HepG2 (cell line): Measurements from ENCODE around the gene MAPKAPK3. TPM values are rescaled to one million over a fixed set of nuclear protein-coding genes. Genes with fewer than 3 reads are reported as not detected.

ENCODE experiments used
- AGO2 ChIP-seq: fragments of 200-400 bp; formaldehyde crosslinking; optimal IDR thresholded peaks from 2 replicates; pipeline ENCODE3; 2017; ENCODE audit warnings: mild to moderate bottlenecking, low read depth, low read length, moderate library complexity
- ATF7 ChIP-seq, 2 experiments: fragments of 450-650 bp in 1 of 2; sonication (generic) in 1 of 2; formaldehyde crosslinking in 1 of 2; IDR thresholded peaks; 2 replicates each; pipeline versions ENCODE4 v1.4.0 to v1.6.1; 2016 to 2020; ENCODE audit warnings: antibody characterized with exemption in 1 of 2, mild to moderate bottlenecking in 1 of 2, missing genetic modification reagents in 1 of 2
- EP300 ChIP-seq, 3 experiments: sonication (generic) in 1 of 3; formaldehyde crosslinking in 1 of 3; IDR thresholded peaks; 2 replicates each; pipeline versions ENCODE4 v1.5.1 to v1.6.1; 2011 to 2020; ENCODE audit warnings: low read depth in 2 of 3, low read length in 2 of 3, borderline replicate concordance in 1 of 3, improper control_type of control experiment in 1 of 3, mild to moderate bottlenecking in 1 of 3, missing genetic modification reagents in 1 of 3, moderate library complexity in 1 of 3
- HMG20B ChIP-seq: conservative IDR thresholded peaks from 2 replicates; pipeline ENCODE4 v1.6.1; 2016; ENCODE audit warnings: missing genetic modification reagents, missing compliant biosample characterization
- HNRNPLL ChIP-seq: fragments of 200-400 bp; formaldehyde crosslinking; IDR thresholded peaks from 2 replicates; pipeline ENCODE4 v1.6.1; 2017; ENCODE audit warnings: mild to moderate bottlenecking, low read depth, low read length; ENCODE audit not compliant: poor library complexity, severe bottlenecking
- ISX ChIP-seq: sonication (generic); formaldehyde crosslinking; conservative IDR thresholded peaks from 2 replicates; pipeline ENCODE4 v1.5.0; 2020; ENCODE audit warnings: missing genetic modification reagents
- JUND ChIP-seq: sonication (generic); formaldehyde crosslinking; IDR thresholded peaks from 2 replicates; pipeline ENCODE4 v1.8.0; 2022; ENCODE audit warnings: mild to moderate bottlenecking, missing genetic modification reagents
- MTA1 ChIP-seq: sonication (generic); formaldehyde crosslinking; IDR thresholded peaks from 2 replicates; pipeline ENCODE4 v1.4.0; 2020; ENCODE audit warnings: missing genetic modification reagents, mild to moderate bottlenecking, borderline replicate concordance
- NFYB ChIP-seq: sonication (generic); formaldehyde crosslinking; IDR thresholded peaks from 2 replicates; pipeline ENCODE4 v1.4.0; 2020; ENCODE audit warnings: missing genetic modification reagents
- SP140L ChIP-seq: sonication (generic); formaldehyde crosslinking; IDR thresholded peaks from 2 replicates; pipeline ENCODE4 v1.4.0; 2020; ENCODE audit warnings: missing genetic modification reagents, borderline replicate concordance
- ZNF292 ChIP-seq: sonication (generic); formaldehyde crosslinking; IDR thresholded peaks from 2 replicates; pipeline ENCODE4 v1.8.1; 2022; ENCODE audit warnings: mild to moderate bottlenecking, low read depth, missing genetic modification reagents, borderline replicate concordance
- ZNF501 ChIP-seq: sonication (generic); formaldehyde crosslinking; IDR thresholded peaks from 2 replicates; pipeline ENCODE4 v1.5.1; 2020; ENCODE audit warnings: mild to moderate bottlenecking, moderate library complexity, missing genetic modification reagents
- ZSCAN31 ChIP-seq: sonication (generic); formaldehyde crosslinking; IDR thresholded peaks from 2 replicates; pipeline ENCODE4 v1.5.0; 2020; ENCODE audit warnings: low read depth, mild to moderate bottlenecking, missing genetic modification reagents
- polyA plus RNA-seq, 8 experiments: library from polyadenylated mRNA; depleted of rRNA in 3 of 8; stranded (reverse) in 7 of 8; unstranded in 1 of 8; fragments of >200 nt; fragmentation: Illumina TruSeq in 4 of 8; extraction: Trizol in 4 of 8; gene quantifications; 2 replicates each; pipeline versions ENCODE4 v1.2.1 to v1.2.3, GENCODE V29; 2011 to 2016; ENCODE audit warnings: low read depth in 4 of 8, missing spikeins in 1 of 8, mixed read lengths in 1 of 8; ENCODE audit not compliant: insufficient read depth in 1 of 8
- total RNA-seq, 5 experiments: library from RNA; depleted of rRNA; stranded (reverse); fragments of >200 nt; fragmentation: Illumina TruSeq; extraction: Trizol; gene quantifications; 2 replicates each; pipeline ENCODE4 v1.2.3, GENCODE V29; 2016; ENCODE audit warnings: low read depth in 1 of 5
- TF ChIP-seq, protein P1 (sequence below): sonication (generic); formaldehyde crosslinking; IDR thresholded peaks from 2 replicates; pipeline ENCODE4 v1.4.0; 2020; ENCODE audit warnings: mild to moderate bottlenecking, missing genetic modification reagents
- TF ChIP-seq, protein P2 (sequence below): sonication (generic); formaldehyde crosslinking; conservative IDR thresholded peaks from 2 replicates; pipeline ENCODE4 v1.4.0; 2020; ENCODE audit warnings: missing genetic modification reagents
- TF ChIP-seq, protein P3 (sequence below): sonication (generic); formaldehyde crosslinking; IDR thresholded peaks from 2 replicates; pipeline ENCODE4 v1.4.0; 2020; ENCODE audit warnings: missing genetic modification reagents
- TF ChIP-seq, protein P4 (sequence below): IDR thresholded peaks from 2 replicates; pipeline ENCODE4 v1.6.1; 2016
- TF ChIP-seq, protein P5 (sequence below): sonication (generic); formaldehyde crosslinking; IDR thresholded peaks from 2 replicates; pipeline ENCODE4 v1.4.0; 2020; ENCODE audit warnings: mild to moderate bottlenecking, missing genetic modification reagents, borderline replicate concordance

The MAPKAPK3 gene
- total and polyA plus RNA-seq, 2 of the 13 experiments (the other 11 are each of a cell fraction or from before 2014, with no cell fraction given), result 39.9 to 41.2 TPM

DNA sequence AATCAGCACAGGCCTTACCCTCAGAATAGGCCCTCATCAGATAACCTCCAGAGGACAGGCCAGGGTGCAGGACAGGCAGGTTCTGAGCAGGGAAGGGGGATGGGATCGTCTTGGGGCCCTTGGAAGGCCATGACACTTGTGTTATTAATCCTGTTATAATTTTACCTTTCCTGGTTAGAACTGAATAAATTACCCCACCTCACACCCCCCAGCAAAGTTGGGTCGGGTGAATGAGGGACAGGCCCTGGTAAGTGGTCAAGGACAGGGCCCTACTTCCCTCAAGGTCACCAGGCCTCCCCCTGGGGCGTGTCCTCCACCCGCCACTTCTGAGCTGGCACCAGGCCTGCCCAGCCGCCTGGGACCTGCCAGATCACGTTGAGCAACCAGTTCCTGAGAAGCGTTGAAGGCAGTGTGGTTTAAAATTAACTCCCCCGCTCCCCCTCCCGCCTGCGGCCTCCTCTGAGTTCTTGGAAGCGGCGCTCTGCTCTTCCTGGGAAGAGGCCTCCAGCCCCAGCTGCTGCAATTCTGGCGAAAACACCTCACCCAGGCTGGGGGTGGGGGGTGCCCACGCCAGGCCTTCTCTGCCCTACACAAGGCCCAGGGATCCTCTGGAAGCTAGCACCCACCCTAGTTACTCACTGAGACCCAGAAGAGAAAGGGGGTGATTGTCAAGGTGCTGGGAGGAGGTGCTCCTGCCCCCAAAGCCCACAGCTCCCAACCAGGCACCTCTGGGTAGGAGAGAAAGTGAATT, 15.9 kb upstream of the MAPKAPK3 start (continued):
- TF ChIP-seq ATF7 (IDR thresholded peaks at IDR 0.05), result no peak
- TF ChIP-seq ATF7 (CRISPR knock-in tag; IDR thresholded peaks at IDR 0.05), result no peak
- peak; percentile 70 for TF ChIP-seq HMG20B
- TF ChIP-seq HNRNPLL, result peak; percentile 60
- peak; percentile 64; the same call in 1 of the 2 replicates for TF ChIP-seq JUND (CRISPR knock-in tag)
- TF ChIP-seq SP140L (CRISPR knock-in tag), result peak; percentile 51; the same call in 1 of the 2 replicates
- TF ChIP-seq AGO2, result peak; percentile 52
- TF ChIP-seq, protein P1, sequence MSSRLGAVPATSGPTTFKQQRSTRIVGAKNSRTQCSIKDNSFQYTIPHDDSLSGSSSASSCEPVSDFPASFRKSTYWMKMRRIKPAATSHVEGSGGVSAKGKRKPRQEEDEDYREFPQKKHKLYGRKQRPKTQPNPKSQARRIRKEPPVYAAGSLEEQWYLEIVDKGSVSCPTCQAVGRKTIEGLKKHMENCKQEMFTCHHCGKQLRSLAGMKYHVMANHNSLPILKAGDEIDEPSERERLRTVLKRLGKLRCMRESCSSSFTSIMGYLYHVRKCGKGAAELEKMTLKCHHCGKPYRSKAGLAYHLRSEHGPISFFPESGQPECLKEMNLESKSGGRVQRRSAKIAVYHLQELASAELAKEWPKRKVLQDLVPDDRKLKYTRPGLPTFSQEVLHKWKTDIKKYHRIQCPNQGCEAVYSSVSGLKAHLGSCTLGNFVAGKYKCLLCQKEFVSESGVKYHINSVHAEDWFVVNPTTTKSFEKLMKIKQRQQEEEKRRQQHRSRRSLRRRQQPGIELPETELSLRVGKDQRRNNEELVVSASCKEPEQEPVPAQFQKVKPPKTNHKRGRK, result no peak
- no peak for TF ChIP-seq ISX
- TF ChIP-seq, protein P2, sequence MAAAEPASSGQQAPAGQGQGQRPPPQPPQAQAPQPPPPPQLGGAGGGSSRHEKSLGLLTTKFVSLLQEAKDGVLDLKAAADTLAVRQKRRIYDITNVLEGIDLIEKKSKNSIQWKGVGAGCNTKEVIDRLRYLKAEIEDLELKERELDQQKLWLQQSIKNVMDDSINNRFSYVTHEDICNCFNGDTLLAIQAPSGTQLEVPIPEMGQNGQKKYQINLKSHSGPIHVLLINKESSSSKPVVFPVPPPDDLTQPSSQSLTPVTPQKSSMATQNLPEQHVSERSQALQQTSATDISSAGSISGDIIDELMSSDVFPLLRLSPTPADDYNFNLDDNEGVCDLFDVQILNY (CRISPR knock-in tag), result no peak
- TF ChIP-seq NFYB (CRISPR knock-in tag), result peak; percentile 34; the same call in 1 of the 2 replicates
- peak in 1 of 2 experiments; percentile 74; a peak in 2 of 4 replicates for TF ChIP-seq EP300 (IDR thresholded peaks at IDR 0.05; ENCODE audit: low read depth in 2 of 2, low read length in 2 of 2)
- TF ChIP-seq EP300 (CRISPR knock-in tag; IDR thresholded peaks at IDR 0.05; ENCODE audit: borderline replicate concordance), result peak; percentile 76; the same call in 1 of the 2 replicates
- TF ChIP-seq, protein P3, sequence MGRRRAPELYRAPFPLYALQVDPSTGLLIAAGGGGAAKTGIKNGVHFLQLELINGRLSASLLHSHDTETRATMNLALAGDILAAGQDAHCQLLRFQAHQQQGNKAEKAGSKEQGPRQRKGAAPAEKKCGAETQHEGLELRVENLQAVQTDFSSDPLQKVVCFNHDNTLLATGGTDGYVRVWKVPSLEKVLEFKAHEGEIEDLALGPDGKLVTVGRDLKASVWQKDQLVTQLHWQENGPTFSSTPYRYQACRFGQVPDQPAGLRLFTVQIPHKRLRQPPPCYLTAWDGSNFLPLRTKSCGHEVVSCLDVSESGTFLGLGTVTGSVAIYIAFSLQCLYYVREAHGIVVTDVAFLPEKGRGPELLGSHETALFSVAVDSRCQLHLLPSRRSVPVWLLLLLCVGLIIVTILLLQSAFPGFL (CRISPR knock-in tag), result no peak
- TF ChIP-seq ZNF292 (CRISPR knock-in tag), result peak; percentile 81
- TF ChIP-seq ZNF501, result peak; percentile 62; the same call in 1 of the 2 replicates
- TF ChIP-seq, protein P4, sequence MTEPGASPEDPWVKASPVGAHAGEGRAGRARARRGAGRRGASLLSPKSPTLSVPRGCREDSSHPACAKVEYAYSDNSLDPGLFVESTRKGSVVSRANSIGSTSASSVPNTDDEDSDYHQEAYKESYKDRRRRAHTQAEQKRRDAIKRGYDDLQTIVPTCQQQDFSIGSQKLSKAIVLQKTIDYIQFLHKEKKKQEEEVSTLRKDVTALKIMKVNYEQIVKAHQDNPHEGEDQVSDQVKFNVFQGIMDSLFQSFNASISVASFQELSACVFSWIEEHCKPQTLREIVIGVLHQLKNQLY, result peak; percentile 91
- peak; percentile 82 for TF ChIP-seq ZSCAN31 (CRISPR knock-in tag)
- TF ChIP-seq MTA1 (CRISPR knock-in tag), result peak; percentile 93; the same call in 1 of the 2 replicates
- TF ChIP-seq, protein P5, sequence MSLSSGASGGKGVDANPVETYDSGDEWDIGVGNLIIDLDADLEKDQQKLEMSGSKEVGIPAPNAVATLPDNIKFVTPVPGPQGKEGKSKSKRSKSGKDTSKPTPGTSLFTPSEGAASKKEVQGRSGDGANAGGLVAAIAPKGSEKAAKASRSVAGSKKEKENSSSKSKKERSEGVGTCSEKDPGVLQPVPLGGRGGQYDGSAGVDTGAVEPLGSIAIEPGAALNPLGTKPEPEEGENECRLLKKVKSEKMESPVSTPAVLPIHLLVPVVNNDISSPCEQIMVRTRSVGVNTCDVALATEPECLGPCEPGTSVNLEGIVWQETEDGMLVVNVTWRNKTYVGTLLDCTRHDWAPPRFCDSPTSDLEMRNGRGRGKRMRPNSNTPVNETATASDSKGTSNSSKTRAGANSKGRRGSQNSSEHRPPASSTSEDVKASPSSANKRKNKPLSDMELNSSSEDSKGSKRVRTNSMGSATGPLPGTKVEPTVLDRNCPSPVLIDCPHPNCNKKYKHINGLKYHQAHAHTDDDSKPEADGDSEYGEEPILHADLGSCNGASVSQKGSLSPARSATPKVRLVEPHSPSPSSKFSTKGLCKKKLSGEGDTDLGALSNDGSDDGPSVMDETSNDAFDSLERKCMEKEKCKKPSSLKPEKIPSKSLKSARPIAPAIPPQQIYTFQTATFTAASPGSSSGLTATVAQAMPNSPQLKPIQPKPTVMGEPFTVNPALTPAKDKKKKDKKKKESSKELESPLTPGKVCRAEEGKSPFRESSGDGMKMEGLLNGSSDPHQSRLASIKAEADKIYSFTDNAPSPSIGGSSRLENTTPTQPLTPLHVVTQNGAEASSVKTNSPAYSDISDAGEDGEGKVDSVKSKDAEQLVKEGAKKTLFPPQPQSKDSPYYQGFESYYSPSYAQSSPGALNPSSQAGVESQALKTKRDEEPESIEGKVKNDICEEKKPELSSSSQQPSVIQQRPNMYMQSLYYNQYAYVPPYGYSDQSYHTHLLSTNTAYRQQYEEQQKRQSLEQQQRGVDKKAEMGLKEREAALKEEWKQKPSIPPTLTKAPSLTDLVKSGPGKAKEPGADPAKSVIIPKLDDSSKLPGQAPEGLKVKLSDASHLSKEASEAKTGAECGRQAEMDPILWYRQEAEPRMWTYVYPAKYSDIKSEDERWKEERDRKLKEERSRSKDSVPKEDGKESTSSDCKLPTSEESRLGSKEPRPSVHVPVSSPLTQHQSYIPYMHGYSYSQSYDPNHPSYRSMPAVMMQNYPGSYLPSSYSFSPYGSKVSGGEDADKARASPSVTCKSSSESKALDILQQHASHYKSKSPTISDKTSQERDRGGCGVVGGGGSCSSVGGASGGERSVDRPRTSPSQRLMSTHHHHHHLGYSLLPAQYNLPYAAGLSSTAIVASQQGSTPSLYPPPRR (CRISPR knock-in tag), result peak; percentile 54; the same call in 1 of the 2 replicates
